ENCODE measurements around the gene TREH.

TREH gene

GRCh38 chr11:118694771-118695170 is 15.3 kb upstream of the TREH start:
- DNase-seq, result no peak

DNA sequence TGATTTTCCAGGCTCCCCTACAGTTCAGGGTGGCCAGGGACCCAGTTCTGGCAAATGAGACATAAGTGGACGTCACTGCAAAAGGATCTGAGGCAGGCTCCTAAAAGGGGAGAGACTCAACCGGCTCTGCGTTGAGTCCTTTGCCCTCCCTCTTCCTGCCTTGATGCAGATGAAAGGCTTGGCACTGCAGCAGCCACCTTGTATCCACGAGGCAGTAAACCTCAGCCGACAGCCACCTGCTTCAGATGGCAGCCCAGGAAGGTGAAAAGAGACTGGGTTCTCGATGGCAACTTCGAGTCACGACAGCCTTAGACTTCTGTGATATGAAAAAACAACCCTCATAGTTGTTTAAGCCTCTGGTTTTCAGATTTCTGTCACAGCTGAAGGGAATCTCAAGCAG is 14.7 kb upstream of the TREH start:
- DNase-seq, result no peak

GRCh38 chr11:118691926-118692830 is 12.7 kb upstream of the TREH start:
- DNase-seq, result peak; percentile 86

DNA sequence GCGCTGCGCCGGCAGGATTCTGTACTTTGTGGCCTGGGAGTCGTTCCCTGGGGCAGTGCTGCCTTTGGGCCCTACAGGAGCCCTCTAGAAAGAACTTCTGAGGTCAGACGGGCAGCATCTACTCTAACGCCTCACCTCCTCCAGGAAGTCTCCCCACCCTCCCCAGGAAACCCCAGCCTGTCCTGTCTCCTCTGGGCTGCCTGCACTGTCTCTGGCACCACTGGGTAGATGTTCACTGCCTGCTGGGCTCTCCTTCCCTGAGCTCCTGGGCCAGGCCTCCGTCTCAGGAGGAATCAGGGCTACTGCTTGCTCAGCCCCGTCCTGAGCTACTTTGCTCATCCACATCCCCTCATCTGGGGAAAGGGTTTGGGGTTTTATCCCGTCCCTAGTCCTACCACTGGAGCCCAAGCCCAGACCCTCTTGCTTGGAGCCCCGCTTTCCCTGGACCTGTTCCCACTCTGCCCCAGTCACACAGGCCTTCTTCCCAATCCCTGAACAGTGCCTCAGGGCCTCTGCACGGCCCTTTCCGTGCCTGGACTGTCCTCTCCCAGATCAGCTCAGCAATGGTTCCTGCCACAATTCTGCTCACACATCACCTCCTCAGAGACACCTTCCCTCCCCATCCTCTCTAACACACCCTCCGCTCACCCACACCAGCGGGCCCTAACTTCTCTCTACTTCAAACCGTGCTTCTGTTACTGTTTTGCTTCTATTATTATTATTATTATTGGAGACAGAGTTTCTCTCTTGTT is 11.3 kb upstream of the TREH start:
- DNase-seq, result peak; percentile 61

- peak; percentile 92 for DNase-seq
Observed at GRCh38 chr11:118689852-118690552, 10.6 kb upstream of the TREH start.

DNA sequence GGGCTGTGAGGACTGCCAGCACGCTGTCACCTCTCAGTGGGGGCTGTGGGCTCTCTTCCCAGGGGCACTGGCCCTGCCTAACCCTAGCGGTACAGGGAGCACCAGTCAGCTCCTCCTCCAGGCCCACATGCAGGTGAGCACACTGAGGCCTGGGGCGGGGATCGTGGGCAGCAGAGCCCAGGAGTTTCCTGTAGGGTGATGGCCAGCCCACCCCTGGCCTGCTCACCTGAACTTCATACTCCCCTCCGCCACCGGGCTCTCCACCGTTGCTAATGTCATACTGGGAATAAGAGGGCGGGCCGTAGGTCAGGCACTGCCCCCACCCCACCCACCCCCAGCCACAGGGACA is 10.0 kb upstream of the TREH start:
- DNase-seq, result no peak

- DNase-seq, result peak; percentile 56
Observed at GRCh38 chr11:118688851-118689502, 9.5 kb upstream of the TREH start.

DNA sequence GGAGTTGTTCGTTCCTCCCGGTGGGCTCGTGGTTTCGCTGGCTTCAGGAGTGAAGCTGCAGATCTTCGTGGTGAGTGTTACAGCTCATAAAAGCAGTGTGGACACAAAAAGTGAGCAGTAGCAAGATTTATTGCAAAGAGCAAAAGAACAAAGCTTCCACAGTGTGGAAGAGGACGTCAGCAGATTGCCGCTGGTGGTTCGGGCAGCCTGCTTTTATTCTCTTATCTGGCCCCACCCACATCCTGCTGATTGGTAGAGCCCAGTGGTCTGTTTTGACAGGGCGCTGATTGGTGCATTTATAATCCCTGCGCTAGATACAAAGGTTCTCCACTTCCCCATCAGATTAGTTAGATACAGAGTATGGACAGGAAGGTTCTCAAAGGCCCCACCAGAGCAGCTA is 8.9 kb upstream of the TREH start:
- DNase-seq, result peak; percentile 62

DNA sequence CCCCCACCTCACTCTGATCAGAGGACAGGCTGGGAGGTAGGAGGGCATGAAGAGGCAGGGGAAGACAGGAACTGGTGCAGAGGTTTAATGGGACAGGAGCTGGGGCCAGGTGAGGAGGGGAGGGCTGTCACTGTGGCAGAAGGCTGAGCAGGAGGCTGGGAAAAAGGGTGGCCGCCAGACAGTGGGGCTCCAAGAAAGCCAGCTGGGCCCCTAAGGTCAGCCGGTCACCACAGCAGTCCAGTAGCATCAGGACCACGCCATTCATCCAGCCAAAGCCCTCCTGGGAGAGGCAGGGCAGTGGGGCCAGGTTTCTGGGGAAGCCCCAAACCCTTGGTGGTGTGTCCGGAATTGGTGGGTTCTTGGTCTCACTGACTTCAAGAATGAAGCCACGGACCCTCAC is 8.5 kb upstream of the TREH start:
- DNase-seq, result peak; percentile 51

GRCh38 chr11:118684187-118684586 is 4.7 kb upstream of the TREH start:
- no peak for DNase-seq

GRCh38 chr11:118682939-118683338 is 3.5 kb upstream of the TREH start:
- peak; percentile 10 for DNase-seq

GRCh38 chr11:118682372-118682771 is 2.9 kb upstream of the TREH start:
- no peak for DNase-seq

DNA sequence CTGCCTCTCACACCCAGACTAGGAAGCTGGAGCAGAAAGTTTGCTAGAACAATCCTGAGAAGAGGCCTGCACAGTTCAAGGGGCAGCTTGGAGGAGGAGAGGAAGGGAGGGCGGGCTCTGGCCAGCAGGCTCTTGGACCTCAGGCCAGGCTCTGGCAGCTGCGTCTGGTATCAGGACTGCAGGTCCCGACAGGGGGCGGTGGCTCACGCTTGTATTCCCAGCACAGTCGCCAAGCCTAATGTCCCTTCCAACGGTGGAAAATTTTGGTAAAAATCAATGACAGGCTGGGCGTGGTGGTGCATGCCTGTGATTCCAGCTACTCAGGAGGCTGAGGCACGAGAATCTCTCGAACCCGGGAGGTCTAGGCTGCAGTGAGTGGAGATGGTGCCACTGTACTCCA is 542 bp downstream of the TREH start:
- DNase-seq, result peak; percentile 38

DNA sequence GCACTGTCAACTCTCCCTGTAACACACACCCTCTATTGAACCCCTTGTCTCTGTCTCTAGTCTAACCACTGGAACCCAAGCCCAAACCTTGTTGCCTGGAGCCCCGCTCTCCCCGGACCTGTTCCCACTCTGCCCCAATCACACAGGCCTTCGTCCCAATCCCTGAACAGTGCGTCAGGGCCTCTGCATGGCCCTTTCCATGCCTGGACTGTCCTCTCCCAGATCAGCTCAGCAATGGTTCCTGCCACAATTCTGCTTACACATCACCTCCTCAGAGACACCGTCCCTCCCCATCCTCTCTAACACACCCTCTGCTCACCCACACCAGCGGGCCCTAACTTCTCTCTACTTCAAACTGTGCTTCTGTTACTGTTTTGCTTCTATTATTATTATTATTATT is 1.5 kb downstream of the TREH start:
- peak; percentile 51 for DNase-seq

DNA sequence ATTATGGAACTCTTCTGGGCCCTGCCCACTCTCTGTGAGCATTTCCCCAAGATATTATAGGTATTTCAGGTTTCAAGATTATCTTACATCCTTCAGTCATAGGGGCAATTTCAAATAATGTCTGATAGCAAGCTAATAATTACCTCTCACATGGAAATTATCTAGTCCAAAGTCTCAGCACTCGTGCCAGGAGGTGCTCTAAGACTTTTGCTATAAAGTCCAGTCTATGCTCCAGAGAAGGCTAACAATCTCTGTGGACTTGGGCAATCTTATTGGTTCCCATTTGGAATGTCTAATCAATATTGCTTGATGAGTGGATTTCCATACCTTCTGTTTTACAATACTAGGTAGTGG is 5.4 kb downstream of the TREH start:
- no peak for DNase-seq

DNA sequence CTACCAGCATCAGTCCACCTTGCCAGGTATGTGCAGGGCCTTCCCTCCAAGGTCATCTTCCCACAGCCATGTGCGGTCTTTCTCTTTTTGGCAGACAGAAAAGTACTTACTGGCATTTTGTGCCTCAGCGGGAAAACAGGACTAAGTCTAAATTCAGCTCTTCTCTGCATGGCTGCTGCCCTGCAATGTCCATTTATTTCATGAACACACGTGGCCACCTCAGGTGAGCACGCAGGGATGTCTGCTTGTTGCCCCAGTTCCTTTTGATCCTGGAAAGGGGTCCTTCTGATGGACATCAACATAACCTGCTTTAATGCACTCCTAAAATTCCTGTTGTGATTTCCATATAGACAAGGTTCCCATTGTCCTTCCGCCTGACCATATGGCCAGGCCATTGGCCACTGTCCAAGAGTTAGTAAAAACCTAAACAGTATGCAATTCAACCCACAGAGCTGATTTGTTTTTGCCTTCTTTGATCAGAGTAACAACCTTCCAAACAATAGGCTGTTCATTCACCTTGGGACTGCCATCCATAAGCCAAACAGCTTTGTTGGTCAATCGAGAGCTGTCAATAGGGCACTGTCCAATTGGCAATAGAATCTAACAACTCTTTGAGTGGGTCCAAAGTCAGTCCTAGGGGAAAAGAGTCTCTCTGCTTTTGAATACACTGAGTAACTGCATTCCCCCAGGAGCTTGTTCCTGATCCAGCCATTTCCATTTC is 5.9 kb downstream of the TREH start:
- peak; percentile 50 for DNase-seq

DNA sequence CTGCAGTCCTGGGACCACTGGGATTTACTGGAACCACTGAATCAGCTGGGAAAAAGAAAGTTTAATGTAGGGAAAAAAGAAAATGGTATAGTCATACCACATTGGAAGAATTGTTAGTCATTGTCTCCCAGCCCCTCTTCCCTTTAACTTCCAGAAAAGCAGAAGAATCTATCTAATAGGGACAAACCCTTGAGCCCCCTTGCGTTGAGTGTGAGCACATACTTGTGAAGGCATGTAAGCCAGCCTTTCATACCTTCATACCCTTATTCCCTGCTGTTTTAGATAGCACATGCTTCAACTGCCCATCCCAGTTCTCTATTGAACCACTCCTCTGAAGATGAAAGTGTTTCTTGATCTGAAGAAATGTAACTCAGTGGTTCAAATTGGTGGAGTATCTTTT is 6.6 kb downstream of the TREH start:
- no peak for DNase-seq

DNA sequence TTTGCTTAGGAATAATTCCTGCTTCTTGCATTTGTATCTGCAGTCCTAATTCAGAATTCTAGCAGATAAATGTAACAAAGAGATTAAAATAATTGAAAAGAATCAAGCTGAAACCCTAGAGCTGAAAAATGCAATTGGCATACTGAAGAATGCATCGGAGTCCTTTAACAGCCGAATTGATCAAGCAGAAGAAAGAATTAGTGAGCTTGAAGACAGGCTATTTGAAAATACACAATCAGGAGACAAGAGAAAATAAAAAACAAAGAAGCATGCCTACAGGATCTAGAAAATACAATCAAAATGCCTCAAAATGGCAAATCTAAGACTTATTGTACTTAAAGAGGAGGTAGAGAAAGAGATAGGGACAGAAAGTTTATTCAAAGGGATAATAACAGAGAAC is 8.2 kb downstream of the TREH start:
- DNase-seq, result no peak

- no peak for DNase-seq
Observed at GRCh38 chr11:118670063-118670462, 9.4 kb downstream of the TREH start.

DNA sequence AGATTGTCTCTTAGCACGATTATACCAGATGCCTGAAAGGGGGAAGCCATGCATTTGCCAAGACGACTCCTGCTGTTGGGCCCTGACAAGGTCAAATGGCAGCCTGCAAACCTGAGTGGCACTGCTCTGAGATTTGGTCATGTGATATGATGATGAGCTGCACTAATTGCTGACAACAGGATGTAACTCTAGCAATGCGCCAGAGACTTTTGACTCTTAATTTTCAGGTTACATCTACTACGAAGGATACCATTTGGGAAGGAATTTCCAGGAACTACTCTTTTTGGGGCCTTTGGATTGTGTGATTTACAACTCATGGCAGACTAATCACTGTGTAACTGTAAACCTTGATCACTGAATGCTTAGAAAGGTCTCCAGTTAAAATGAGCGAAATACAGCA is 13.1 kb downstream of the TREH start:
- peak; percentile 52 for DNase-seq

DNA sequence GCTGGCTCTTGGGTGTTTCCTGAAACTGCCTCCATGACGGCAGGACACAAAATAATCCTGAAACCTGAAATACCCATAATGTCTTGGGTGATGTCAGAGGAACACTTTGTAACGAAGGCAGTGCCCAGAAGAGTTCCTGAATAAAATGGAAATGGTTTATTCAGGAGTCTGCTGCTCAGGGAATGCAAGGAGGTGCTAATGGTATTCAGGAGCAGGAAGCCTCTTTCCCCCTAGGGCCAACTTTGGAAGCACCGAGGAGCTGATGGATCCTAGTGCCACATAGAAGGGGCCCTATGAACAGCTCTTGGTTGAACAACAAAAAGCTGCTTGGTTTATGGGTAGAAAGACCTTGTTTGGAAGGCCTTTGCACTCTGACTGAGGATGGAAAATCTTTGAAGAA is 15.5 kb downstream of the TREH start:
- peak; percentile 21 for DNase-seq

DNA sequence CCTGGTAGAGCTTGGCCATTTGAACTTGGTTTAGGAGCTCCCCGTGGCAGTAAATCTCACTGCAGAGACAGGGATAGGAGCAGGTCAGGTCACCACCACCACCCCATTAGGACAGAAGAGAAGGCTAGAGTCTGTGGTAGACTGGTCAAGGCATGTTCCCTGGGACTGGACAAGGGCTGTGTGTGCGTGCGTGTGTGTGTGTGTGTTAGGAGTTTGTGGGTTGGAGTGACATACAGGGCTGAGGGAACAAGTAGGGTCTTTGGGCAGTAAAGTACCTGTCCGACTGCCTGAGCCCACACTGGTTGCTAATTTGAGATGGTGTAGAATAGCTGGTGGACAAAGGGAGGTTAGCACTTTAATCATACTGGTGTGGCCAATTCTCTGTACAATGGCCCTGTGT is 16.1 kb downstream of the TREH start:
- peak; percentile 56 for DNase-seq
